ENCODE data around the gene CACNG4. TPM values are rescaled to one million over a fixed set of nuclear protein-coding genes. Genes with fewer than 3 reads are reported as not detected.

Gene CACNG4
- total and polyA plus RNA-seq, 9 of the 15 experiments (the other 6 are each of a cell fraction or from before 2014, with no cell fraction given) = 0.07 TPM; not detected in 8

- ChIA-PET POLR2A (interaction anchor here (0.8 kb wide), 1 partner anchor 16 kb away, joined by 3 read pairs; no protein-coding TSS in a partner anchor), CTCF (ENCODE audit: low intra/inter-chr PET ratio) (no interaction called here)
- Histone ChIP-seq H3K4me2 (ENCODE audit: insufficient read depth, low read length) (no peak overlapping the region), H2AFZ (ENCODE audit: low read depth, low read length) (no peak overlapping the region), H3K27ac (ENCODE audit: extremely low read depth, low read depth, low read length) (no peak overlapping the region), H3K4me3 (no peak overlapping the region), H3K36me3 (ENCODE audit: control insufficient read depth, insufficient read depth, low read length) (no peaks in the 10 kb centered on the region), H3K9me3 (replicated peaks; ENCODE audit: control insufficient read depth, insufficient read depth, low read depth, low read length) (no peaks in the 10 kb centered on the region), H3K9me1 (ENCODE audit: control insufficient read depth, insufficient read depth, low read length) (no peaks in the 10 kb centered on the region), H3K4me1 (replicated peaks in 1 of 2; ENCODE audit: control insufficient read depth in 2 of 2, insufficient read depth in 2 of 2, low read length in 2 of 2) (no peaks in the 10 kb centered on the region; a peak in 1 of 5 replicates), H3K9ac (ENCODE audit: insufficient read depth in 1 of 2, low read depth in 2 of 2, low read length in 2 of 2) (no peak overlapping the region), H3K27me3 (ENCODE audit: control insufficient read depth in 2 of 2, insufficient read depth in 2 of 2, low read length in 2 of 2) (peaks cover 16 to 62% of the 10 kb centered on the region in 2 experiments; a peak in 4 of 5 replicates), H4K20me1 (replicated peaks; ENCODE audit: control insufficient read depth, insufficient read depth, low read length) (0 out of 2 replicates have a peak, but pooled peaks cover 7% of the 10 kb centered on the region), H3K79me2 (ENCODE audit: control insufficient read depth, insufficient read depth, low read length) (no peaks in the 10 kb centered on the region)
- intact Hi-C loops (cut with micrococcal nuclease) (no loop called here), in situ Hi-C loops (cut with MboI) (no loop called here)
- TF ChIP-seq RBM25 (IDR thresholded peaks at IDR 0.05; ENCODE audit: low read depth, low read length, severe bottlenecking) (peak; percentile 51), ZFP36 (IDR thresholded peaks at IDR 0.05; ENCODE audit: low read depth, low read length, partially characterized antibody) (peak; percentile 42), RBBP5 (IDR thresholded peaks at IDR 0.05; ENCODE audit: borderline replicate concordance, insufficient read depth, low read length, poor library complexity, severe bottlenecking) (no peak), BCOR (IDR thresholded peaks at IDR 0.05) (peak; percentile 74)
- ATAC-seq (no peak), FAIRE-seq (no peak), DNase-seq (ENCODE audit: extremely low read depth in 1 of 4, low spot score in 3 of 4) (no peak)
- WGBS (ENCODE audit: insufficient coverage, low coverage, missing lambda C conversion rate) = 0% methylated on average over 3 of the region's 3 CpGs
- BruUV-seq (replicated peaks) = no TSS peak
These were observed 10.7 kb downstream of the CACNG4 start for GRCh38 chr17:66975188-66975587.

- WGBS (ENCODE audit: insufficient coverage, low coverage, missing lambda C conversion rate) = under 1% methylated on average over 13 of the region's 14 CpGs
- intact Hi-C loops (cut with micrococcal nuclease) (no loop called here), in situ Hi-C loops (cut with MboI) (no loop called here)
- Histone ChIP-seq H3K9ac (ENCODE audit: insufficient read depth in 1 of 2, low read depth in 2 of 2, low read length in 2 of 2) (no peak overlapping the region), H3K27me3 (ENCODE audit: control insufficient read depth in 2 of 2, insufficient read depth in 2 of 2, low read length in 2 of 2) (peaks cover 16 to 62% of the 10 kb centered on the region in 2 experiments; a peak in 4 of 5 replicates), H3K4me3 (no peak overlapping the region), H3K36me3 (ENCODE audit: control insufficient read depth, insufficient read depth, low read length) (no peaks in the 10 kb centered on the region), H3K79me2 (ENCODE audit: control insufficient read depth, insufficient read depth, low read length) (no peaks in the 10 kb centered on the region), H3K9me3 (replicated peaks; ENCODE audit: control insufficient read depth, insufficient read depth, low read depth, low read length) (no peaks in the 10 kb centered on the region), H2AFZ (ENCODE audit: low read depth, low read length) (no peak overlapping the region), H3K4me1 (replicated peaks in 1 of 2; ENCODE audit: control insufficient read depth in 2 of 2, insufficient read depth in 2 of 2, low read length in 2 of 2) (no peaks in the 10 kb centered on the region; a peak in 1 of 5 replicates), H3K4me2 (ENCODE audit: insufficient read depth, low read length) (no peak overlapping the region), H4K20me1 (replicated peaks; ENCODE audit: control insufficient read depth, insufficient read depth, low read length) (0 out of 2 replicates have a peak, but pooled peaks cover 7% of the 10 kb centered on the region), H3K27ac (ENCODE audit: extremely low read depth, low read depth, low read length) (no peak overlapping the region), H3K9me1 (ENCODE audit: control insufficient read depth, insufficient read depth, low read length) (no peaks in the 10 kb centered on the region)
- peak; percentile 74 for ATAC-seq
- BruUV-seq (replicated peaks) = no TSS peak
- CTCF ChIA-PET (ENCODE audit: low intra/inter-chr PET ratio) = no interaction called here
- FAIRE-seq = no peak
- DNase-seq (ENCODE audit: extremely low read depth in 1 of 4, low spot score in 3 of 4) = peak; percentile 29 to 52 (median 43)
- POLR2A ChIA-PET = no interaction called here
- no peak for TF ChIP-seq SLC30A9 (CRISPR knock-in tag; IDR thresholded peaks at IDR 0.05)
- no peak for TF ChIP-seq HNRNPLL (IDR thresholded peaks at IDR 0.05; ENCODE audit: low read depth, low read length, poor library complexity, severe bottlenecking)
- no peak for TF ChIP-seq FOS (IDR thresholded peaks at IDR 0.05; ENCODE audit: extremely low read depth, insufficient read length)
- TF ChIP-seq ESRRB (CRISPR knock-in tag; IDR thresholded peaks at IDR 0.05; ENCODE audit: borderline replicate concordance) = no peak
- no peak for TF ChIP-seq NCOA4 (IDR thresholded peaks at IDR 0.05; ENCODE audit: partially characterized antibody)
- TF ChIP-seq TAF15 (IDR thresholded peaks at IDR 0.05; ENCODE audit: low read depth, low read length) = no peak
- TF ChIP-seq ZNF263 (CRISPR knock-in tag; IDR thresholded peaks at IDR 0.05; ENCODE audit: borderline replicate concordance) = peak; percentile 95
- no peak for TF ChIP-seq SRSF9 (IDR thresholded peaks at IDR 0.05; ENCODE audit: borderline replicate concordance, low read depth, low read length)
- TF ChIP-seq ZC3H4 (CRISPR knock-in tag; IDR thresholded peaks at IDR 0.05; ENCODE audit: borderline replicate concordance) = no peak
- TF ChIP-seq FOXJ3 (CRISPR knock-in tag; IDR thresholded peaks at IDR 0.05) = no peak
- TF ChIP-seq HCFC1 (IDR thresholded peaks at IDR 0.05; ENCODE audit: low read depth, low read length) = no peak
- peak in 1 of 2 experiments; percentile 52; a peak in 2 of 4 replicates for TF ChIP-seq RAD21 (CRISPR knock-in tag; conservative IDR thresholded peaks at IDR 0.05 in 1 of 2, IDR thresholded peaks at IDR 0.05 in 1 of 2)
These were observed 11.3 kb downstream of the CACNG4 start for GRCh38 chr17:66975614-66976378.

All from K562 (cell line).